ENCODE results near the gene EHD3. TPM values are rescaled to one million over a fixed set of nuclear protein-coding genes. Genes with fewer than 3 reads are reported as not detected.

Gene EHD3
- polyA plus RNA-seq, 1 experiment, result 39.8 TPM

DNA sequence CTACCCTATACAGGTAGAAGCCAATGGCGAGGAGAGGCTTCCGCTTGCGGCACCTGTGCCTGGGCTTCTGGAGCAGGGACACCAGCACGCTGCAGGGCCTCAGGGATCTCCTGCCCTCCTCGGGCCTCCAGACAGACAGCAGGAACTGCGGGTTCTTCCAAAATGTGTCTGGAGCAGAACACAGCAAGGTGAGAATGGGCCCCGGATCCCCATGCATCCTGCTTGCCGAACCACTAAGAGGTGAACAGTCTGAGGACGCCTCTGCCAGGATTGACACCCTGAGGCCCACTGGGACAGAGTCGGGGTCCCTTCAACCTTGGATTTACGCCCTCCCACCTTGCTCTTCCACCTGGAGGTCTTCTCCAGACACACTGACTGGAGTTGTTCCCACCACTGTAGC is 42.0 kb upstream of the EHD3 start:
- DNase-seq (ENCODE audit: low read depth, low spot score), result no peak
- POLR2A ChIA-PET, result no interaction called here

GRCh38 chr2:31192396-31192795 is 41.6 kb upstream of the EHD3 start:
- H3K9me3 ChIP-seq (ENCODE audit: control insufficient read depth, insufficient read depth, low read length), result no peaks in the 10 kb centered on the region
- POLR2A ChIA-PET, result no interaction called here
- CTCF ChIA-PET, result no interaction called here
- TF ChIP-seq CTCF (IDR thresholded peaks at IDR 0.05; ENCODE audit: low read depth, low read length), result no peak
- no peak overlapping the region for H3K4me3 ChIP-seq (ENCODE audit: low read depth, low read length)
- H3K27ac ChIP-seq (ENCODE audit: low read depth, low read length), result no peak overlapping the region
- H3K27me3 ChIP-seq (ENCODE audit: control insufficient read depth, insufficient read depth, low read length), result no peaks in the 10 kb centered on the region
- DNase-seq (ENCODE audit: low read depth, low spot score), result no peak

More for the DNA sequence above, 42.0 kb upstream of the EHD3 start:
- H3K9me3 ChIP-seq (ENCODE audit: control insufficient read depth, insufficient read depth, low read length), result no peaks in the 10 kb centered on the region
- H3K27me3 ChIP-seq (ENCODE audit: control insufficient read depth, insufficient read depth, low read length), result no peaks in the 10 kb centered on the region
- no peak overlapping the region for H3K27ac ChIP-seq (ENCODE audit: low read depth, low read length)
- no peak overlapping the region for H3K4me3 ChIP-seq (ENCODE audit: low read depth, low read length)
- CTCF ChIA-PET, result interaction anchor here (0.8 kb wide), 1 partner anchor 22 kb away, joined by 5 read pairs; no protein-coding TSS in a partner anchor
- no peak for TF ChIP-seq CTCF (IDR thresholded peaks at IDR 0.05; ENCODE audit: low read depth, low read length)

DNA sequence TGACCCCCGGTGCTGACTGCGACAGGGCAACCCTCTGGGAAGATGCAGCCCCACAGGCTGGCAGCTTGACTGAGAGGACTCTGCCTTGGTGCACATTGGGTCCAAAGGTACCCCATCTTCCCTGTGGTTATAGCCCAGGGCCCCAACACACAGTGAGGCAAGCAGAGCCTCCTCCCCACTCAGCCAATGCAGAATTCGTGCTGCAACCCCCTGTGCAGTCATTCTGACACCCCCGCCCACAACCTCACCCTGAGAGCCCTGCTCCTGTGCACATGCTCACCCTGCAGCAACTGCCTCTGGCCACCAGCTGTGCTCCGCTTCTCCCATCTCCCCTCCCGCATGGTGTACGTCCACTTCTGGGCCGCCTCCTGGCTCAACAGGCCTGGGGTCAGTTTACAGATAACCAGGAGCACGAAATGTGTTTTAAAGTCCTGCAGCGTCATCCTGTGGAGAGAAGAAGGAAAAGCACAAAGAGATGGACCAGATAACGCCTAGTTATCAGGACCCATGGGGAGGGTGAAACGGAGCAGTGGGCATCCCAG is 41.0 kb upstream of the EHD3 start:
- Histone ChIP-seq H3K27me3 (ENCODE audit: control insufficient read depth, insufficient read depth, low read length) (no peaks in the 10 kb centered on the region), H3K27ac (ENCODE audit: low read depth, low read length) (no peak overlapping the region), H3K4me3 (ENCODE audit: low read depth, low read length) (no peak overlapping the region), H3K9me3 (ENCODE audit: control insufficient read depth, insufficient read depth, low read length) (no peaks in the 10 kb centered on the region)
- ChIA-PET CTCF (no interaction called here), POLR2A (no interaction called here)
- no peak for TF ChIP-seq CTCF (IDR thresholded peaks at IDR 0.05; ENCODE audit: low read depth, low read length)
- DNase-seq (ENCODE audit: low read depth, low spot score), result no peak

GRCh38 chr2:31193806-31194205 is 40.1 kb upstream of the EHD3 start:
- no peaks in the 10 kb centered on the region for H3K27me3 ChIP-seq (ENCODE audit: control insufficient read depth, insufficient read depth, low read length)
- H3K4me3 ChIP-seq (ENCODE audit: low read depth, low read length), result no peak overlapping the region
- no peak for DNase-seq (ENCODE audit: low read depth, low spot score)
- no peak for TF ChIP-seq CTCF (IDR thresholded peaks at IDR 0.05; ENCODE audit: low read depth, low read length)
- ChIA-PET CTCF (interaction anchor here (1.3 to 1.4 kb wide), 2 partner anchors 24 to 139 kb away, joined by 3 to 5 read pairs; no protein-coding TSS in a partner anchor), POLR2A (no interaction called here)
- no peaks in the 10 kb centered on the region for H3K9me3 ChIP-seq (ENCODE audit: control insufficient read depth, insufficient read depth, low read length)
- H3K27ac ChIP-seq (ENCODE audit: low read depth, low read length), result no peak overlapping the region

DNA sequence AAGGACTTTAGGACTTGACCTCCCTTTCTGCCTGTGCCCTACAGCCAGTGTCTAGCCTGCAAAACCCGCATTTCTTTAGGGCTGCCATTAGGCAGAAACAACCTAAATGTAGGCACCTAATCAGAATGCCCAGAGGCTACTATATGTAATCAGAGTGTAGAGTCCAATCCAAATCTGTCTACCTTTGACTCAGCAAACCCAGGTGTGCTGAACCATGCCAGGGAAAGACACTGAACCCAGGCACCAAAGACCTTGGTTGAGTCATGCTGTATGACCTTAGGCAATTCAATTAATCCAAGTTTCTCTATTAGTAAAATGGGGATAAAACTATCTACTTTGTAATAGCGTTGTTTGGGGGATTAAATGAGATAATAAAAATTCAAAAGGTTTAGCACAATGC is 37.3 kb upstream of the EHD3 start:
- peaks cover 2% of the 10 kb centered on the region for H3K27me3 ChIP-seq (ENCODE audit: control insufficient read depth, insufficient read depth, low read length)
- DNase-seq (ENCODE audit: low read depth, low spot score), result no peak
- H3K4me3 ChIP-seq (ENCODE audit: low read depth, low read length), result no peak overlapping the region
- H3K27ac ChIP-seq (ENCODE audit: low read depth, low read length), result no peak overlapping the region
- no peaks in the 10 kb centered on the region for H3K9me3 ChIP-seq (ENCODE audit: control insufficient read depth, insufficient read depth, low read length)
- POLR2A ChIA-PET, result no interaction called here
- CTCF ChIA-PET, result no interaction called here
- no peak for TF ChIP-seq CTCF (IDR thresholded peaks at IDR 0.05; ENCODE audit: low read depth, low read length)
